ENCODE data around the gene GRN.

GRN gene

GRCh38 chr17:44351961-44352827, 7.1 kb downstream of the GRN start:
- WGBS (ENCODE audit: extremely low coverage, insufficient coverage, insufficient read length): no CpG with 5 or more reads among the region's 36 CpGs
- H2BK5ac ChIP-seq (ENCODE audit: low read depth, low read length, poor library complexity): no peak overlapping the region
- H3K27me3 ChIP-seq (ENCODE audit: insufficient read depth, low read length): no peaks in the 10 kb centered on the region
- no peak overlapping the region for H3K9ac ChIP-seq (ENCODE audit: low read length)
- no peak overlapping the region for H2BK120ac ChIP-seq (ENCODE audit: insufficient read depth, low read length, poor library complexity)
- no peak overlapping the region for H2AK5ac ChIP-seq (ENCODE audit: low read length)
- H3K9me3 ChIP-seq (ENCODE audit: insufficient read depth, low read depth, low read length): no peaks in the 10 kb centered on the region
- DNase-seq: no peak
- H3K18ac ChIP-seq (ENCODE audit: low read length): no peak overlapping the region
- H3K36me3 ChIP-seq (ENCODE audit: control insufficient read depth in 1 of 2, insufficient read depth in 2 of 2, low read length in 2 of 2): peaks cover 45 to 47% of the 10 kb centered on the region in 2 experiments
- no peak overlapping the region for H2AFZ ChIP-seq (ENCODE audit: insufficient read depth, low read length, poor library complexity)
- no peak overlapping the region for H3K4me2 ChIP-seq (ENCODE audit: low read length)
- no peaks in the 10 kb centered on the region for H3K79me1 ChIP-seq (ENCODE audit: low read length)
- H3K27ac ChIP-seq (ENCODE audit: low read depth, low read length): no peak overlapping the region
- no peak overlapping the region for H4K91ac ChIP-seq (ENCODE audit: low read depth, low read length)
- H3K4me1 ChIP-seq (ENCODE audit: control insufficient read depth in 1 of 2, insufficient read depth in 2 of 2, low read length in 2 of 2): peaks cover 0 to 5% of the 10 kb centered on the region in 2 experiments
- no peak overlapping the region for H3K4ac ChIP-seq (ENCODE audit: low read depth, low read length)
- peak overlapping the region; percentile 6 for H3K4me3 ChIP-seq (ENCODE audit: low read depth, low read length)
- H2BK12ac ChIP-seq (ENCODE audit: low read length): no peak overlapping the region
- no peak overlapping the region for H3K23ac ChIP-seq (ENCODE audit: low read length)
- no peak overlapping the region for H4K12ac ChIP-seq (ENCODE audit: low read depth, low read length)
- H3K14ac ChIP-seq (ENCODE audit: low read length): no peak overlapping the region
- no peak overlapping the region for H4K8ac ChIP-seq (ENCODE audit: low read depth, low read length)
- H3K79me2 ChIP-seq (ENCODE audit: control insufficient read depth, insufficient read depth, low read length, poor library complexity): no peaks in the 10 kb centered on the region

- Histone ChIP-seq H3K14ac (ENCODE audit: low read length) (no peak overlapping the region), H4K8ac (ENCODE audit: low read depth, low read length) (no peak overlapping the region), H2BK5ac (ENCODE audit: low read depth, low read length, poor library complexity) (no peak overlapping the region), H4K91ac (ENCODE audit: low read depth, low read length) (no peak overlapping the region), H2BK120ac (ENCODE audit: insufficient read depth, low read length, poor library complexity) (no peak overlapping the region), H3K9me3 (ENCODE audit: insufficient read depth, low read depth, low read length) (no peaks in the 10 kb centered on the region), H3K36me3 (ENCODE audit: control insufficient read depth in 1 of 2, insufficient read depth in 2 of 2, low read length in 2 of 2) (peaks cover 45 to 47% of the 10 kb centered on the region in 2 experiments), H3K79me1 (ENCODE audit: low read length) (no peaks in the 10 kb centered on the region), H3K18ac (ENCODE audit: low read length) (no peak overlapping the region), H3K4me3 (ENCODE audit: low read depth, low read length) (no peak overlapping the region), H3K23ac (ENCODE audit: low read length) (no peak overlapping the region), H3K79me2 (ENCODE audit: control insufficient read depth, insufficient read depth, low read length, poor library complexity) (no peaks in the 10 kb centered on the region), H4K12ac (ENCODE audit: low read depth, low read length) (no peak overlapping the region), H3K9ac (ENCODE audit: low read length) (no peak overlapping the region), H3K27me3 (ENCODE audit: insufficient read depth, low read length) (no peaks in the 10 kb centered on the region), H3K4ac (ENCODE audit: low read depth, low read length) (no peak overlapping the region), H3K27ac (ENCODE audit: low read depth, low read length) (no peak overlapping the region), H2BK12ac (ENCODE audit: low read length) (no peak overlapping the region), H2AFZ (ENCODE audit: insufficient read depth, low read length, poor library complexity) (no peak overlapping the region), H3K4me2 (ENCODE audit: low read length) (peak overlapping the region; percentile 90), H3K4me1 (ENCODE audit: control insufficient read depth in 1 of 2, insufficient read depth in 2 of 2, low read length in 2 of 2) (peaks cover 0 to 5% of the 10 kb centered on the region in 2 experiments), H2AK5ac (ENCODE audit: low read length) (no peak overlapping the region)
- no CpG with 5 or more reads among the region's 22 CpGs for WGBS (ENCODE audit: extremely low coverage, insufficient coverage, insufficient read length)
- DNase-seq: no peak
Observed at GRCh38 chr17:44352828-44353671, 7.9 kb downstream of the GRN start.

- no peak overlapping the region for H3K4ac ChIP-seq (ENCODE audit: low read depth, low read length)
- H3K4me3 ChIP-seq (ENCODE audit: low read depth, low read length): peak overlapping the region; percentile 66
- peak overlapping the region; percentile 90 for H3K4me2 ChIP-seq (ENCODE audit: low read length)
- peak overlapping the region; percentile 40 for H2AFZ ChIP-seq (ENCODE audit: insufficient read depth, low read length, poor library complexity)
- peak overlapping the region; percentile 50 for H4K12ac ChIP-seq (ENCODE audit: low read depth, low read length)
- no peaks in the 10 kb centered on the region for H3K27me3 ChIP-seq (ENCODE audit: insufficient read depth, low read length)
- H3K79me2 ChIP-seq (ENCODE audit: control insufficient read depth, insufficient read depth, low read length, poor library complexity): no peaks in the 10 kb centered on the region
- peak; percentile 26 to 62 for DNase-seq
- H3K23ac ChIP-seq (ENCODE audit: low read length): no peak overlapping the region
- H4K91ac ChIP-seq (ENCODE audit: low read depth, low read length): peak overlapping the region; percentile 30
- no peak overlapping the region for H2BK12ac ChIP-seq (ENCODE audit: low read length)
- H2AK5ac ChIP-seq (ENCODE audit: low read length): no peak overlapping the region
- H3K9me3 ChIP-seq (ENCODE audit: insufficient read depth, low read depth, low read length): no peaks in the 10 kb centered on the region
- H3K36me3 ChIP-seq (ENCODE audit: control insufficient read depth in 1 of 2, insufficient read depth in 2 of 2, low read length in 2 of 2): peaks cover 41 to 47% of the 10 kb centered on the region in 2 experiments
- no peaks in the 10 kb centered on the region for H3K79me1 ChIP-seq (ENCODE audit: low read length)
- H3K27ac ChIP-seq (ENCODE audit: low read depth, low read length): no peak overlapping the region
- peaks cover 0 to 5% of the 10 kb centered on the region in 2 experiments for H3K4me1 ChIP-seq (ENCODE audit: control insufficient read depth in 1 of 2, insufficient read depth in 2 of 2, low read length in 2 of 2)
- no peak overlapping the region for H3K9ac ChIP-seq (ENCODE audit: low read length)
- WGBS (ENCODE audit: extremely low coverage, insufficient coverage, insufficient read length): no CpG with 5 or more reads among the region's 98 CpGs
- peak overlapping the region; percentile 57 for H4K8ac ChIP-seq (ENCODE audit: low read depth, low read length)
- no peak overlapping the region for H3K18ac ChIP-seq (ENCODE audit: low read length)
- H3K14ac ChIP-seq (ENCODE audit: low read length): no peak overlapping the region
- H2BK5ac ChIP-seq (ENCODE audit: low read depth, low read length, poor library complexity): no peak overlapping the region
- H2BK120ac ChIP-seq (ENCODE audit: insufficient read depth, low read length, poor library complexity): no peak overlapping the region
Observed at GRCh38 chr17:44353672-44354331, 8.7 kb downstream of the GRN start.
